HG02588 (cell line): ENCODE measurements around the gene CAPN1.

Source experiments
- ATAC-seq: cut with Tn5 transposase; IDR thresholded peaks from one replicate; pipeline ENCODE4 v1.9.1; 2021; ENCODE audit warnings: mild to moderate bottlenecking, moderate library complexity; ENCODE audit not compliant: unreplicated experiment

The CAPN1 gene

DNA sequence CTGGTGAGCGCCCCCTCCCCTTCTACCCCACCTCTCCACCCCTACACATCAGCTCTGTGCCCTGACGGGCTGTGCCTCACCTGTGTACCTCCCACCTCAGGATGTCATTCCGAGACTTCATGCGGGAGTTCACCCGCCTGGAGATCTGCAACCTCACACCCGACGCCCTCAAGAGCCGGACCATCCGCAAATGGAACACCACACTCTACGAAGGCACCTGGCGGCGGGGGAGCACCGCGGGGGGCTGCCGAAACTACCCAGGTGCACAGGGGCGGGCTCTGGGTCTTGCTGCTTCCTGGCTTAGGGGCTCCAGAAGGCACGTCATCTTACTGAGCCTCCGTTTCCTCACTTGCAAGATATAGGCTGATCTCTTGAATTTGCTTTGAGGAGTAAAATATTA lies 6.8 kb downstream of the CAPN1 start:
- no peak for ATAC-seq

DNA sequence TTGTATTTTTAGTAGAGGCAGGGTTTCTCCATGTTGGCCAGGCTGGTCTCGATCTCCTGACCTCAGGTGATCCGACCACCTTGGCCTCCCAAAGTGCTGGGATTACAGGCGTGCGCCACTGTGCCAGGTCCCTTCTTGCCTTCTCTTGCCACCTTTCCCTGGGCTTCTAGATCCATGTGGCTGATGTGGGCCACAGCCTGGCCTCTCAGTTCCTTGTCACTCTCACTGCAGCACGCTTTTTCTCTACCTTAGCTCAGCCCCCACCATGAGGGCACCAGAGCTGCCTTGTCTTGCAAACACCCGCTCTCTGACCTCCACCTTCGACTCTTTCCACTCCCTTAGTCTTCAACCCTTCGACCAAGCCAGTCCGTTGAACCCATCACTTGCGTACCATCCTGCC lies 7.5 kb downstream of the CAPN1 start:
- no peak for ATAC-seq

DNA sequence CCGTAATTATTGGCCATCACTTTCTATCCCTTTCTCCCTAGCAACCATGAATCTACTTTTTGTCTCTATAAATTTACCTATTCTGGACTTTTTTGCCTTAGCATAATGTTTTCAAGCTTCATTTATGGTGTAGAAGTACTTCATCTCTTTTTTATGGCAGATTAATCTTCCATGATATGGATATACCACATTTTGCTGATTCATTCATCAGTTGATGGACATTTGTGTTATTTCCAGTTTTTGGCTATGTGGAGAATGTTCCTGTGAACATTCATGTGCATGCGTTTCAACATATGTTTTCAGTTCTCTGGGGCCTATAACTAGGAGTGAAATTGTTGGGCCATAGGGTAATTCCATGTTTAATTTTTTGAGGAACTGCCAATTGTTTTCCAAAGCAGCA lies 12.8 kb downstream of the CAPN1 start:
- ATAC-seq = no peak

DNA sequence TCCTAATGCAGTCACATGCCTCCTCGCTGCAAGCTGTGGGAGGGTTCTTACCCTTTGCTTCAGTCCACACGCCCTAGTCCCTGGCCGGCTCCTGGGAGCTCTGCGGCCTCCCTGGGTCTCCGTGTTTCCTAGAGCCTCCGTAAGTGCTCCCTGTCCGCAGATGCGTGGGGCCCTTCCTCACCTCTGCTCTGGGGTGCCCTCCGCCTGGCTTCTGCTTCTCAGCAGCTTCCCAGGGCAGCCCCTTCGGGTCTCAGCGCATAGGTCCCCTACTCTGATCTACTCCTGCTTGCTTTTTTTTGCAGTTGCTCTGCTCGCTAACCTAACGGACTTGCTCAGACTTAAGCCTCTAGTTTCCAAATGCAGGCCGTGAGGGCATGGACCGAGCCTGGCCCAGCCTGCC lies 22.4 kb downstream of the CAPN1 start:
- ATAC-seq = no peak

DNA sequence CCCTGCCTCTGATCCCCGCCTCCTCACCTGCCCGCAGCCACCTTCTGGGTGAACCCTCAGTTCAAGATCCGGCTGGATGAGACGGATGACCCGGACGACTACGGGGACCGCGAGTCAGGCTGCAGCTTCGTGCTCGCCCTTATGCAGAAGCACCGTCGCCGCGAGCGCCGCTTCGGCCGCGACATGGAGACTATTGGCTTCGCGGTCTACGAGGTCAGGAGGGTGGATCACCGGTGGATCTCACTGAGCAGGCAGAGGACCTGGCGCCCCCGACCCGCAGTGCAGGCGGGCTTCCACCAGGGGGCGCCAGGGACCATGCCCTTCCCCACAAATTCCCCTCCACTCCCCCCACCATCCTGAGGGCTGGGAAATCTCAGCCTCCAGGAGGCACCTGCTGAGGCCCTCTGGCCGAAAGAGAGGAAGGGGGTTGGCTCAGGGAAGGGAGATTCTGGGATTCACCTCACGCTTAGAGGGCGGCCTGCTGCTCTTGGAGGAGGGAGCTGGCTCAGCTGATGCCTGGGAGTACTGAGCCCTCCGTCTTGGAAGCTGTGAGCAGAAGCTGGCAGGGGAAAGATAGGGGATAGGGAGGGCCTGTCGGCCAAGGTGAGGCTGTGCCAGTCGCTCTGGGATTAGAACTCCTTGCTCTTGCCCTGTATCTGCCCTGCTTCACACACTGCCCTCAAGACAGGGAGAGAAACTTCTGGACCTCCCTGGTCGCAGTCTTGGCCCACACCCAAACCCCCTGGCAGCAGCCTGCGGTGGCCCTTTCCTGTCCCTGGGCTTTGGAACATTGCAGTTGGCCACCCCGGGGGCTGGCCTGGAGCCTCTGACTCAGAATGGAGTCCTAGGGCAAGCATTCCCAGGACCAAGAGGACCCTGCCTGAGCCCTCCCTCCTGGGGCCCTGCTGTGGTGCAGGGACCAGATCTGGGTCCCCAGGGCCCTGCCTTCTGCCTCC lies 23.2 kb downstream of the CAPN1 start:
- ATAC-seq = no peak

DNA sequence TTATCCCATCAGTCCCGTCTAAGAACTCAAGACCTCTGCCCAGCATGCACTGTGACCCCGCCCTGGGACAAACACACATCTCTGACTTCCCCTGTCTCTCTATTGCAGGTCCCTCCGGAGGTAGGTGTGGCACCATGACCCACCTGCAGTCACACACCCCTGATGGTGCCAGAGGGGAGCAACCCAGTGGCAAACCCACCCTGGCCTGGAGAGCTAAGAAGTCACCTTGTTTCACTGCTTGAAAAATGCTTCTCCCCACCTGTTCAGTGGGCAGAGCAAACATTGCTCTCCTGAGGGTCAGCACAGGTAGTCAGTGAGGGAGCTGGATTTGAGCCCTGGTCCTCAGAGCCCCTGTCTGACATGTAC lies 23.9 kb downstream of the CAPN1 start:
- ATAC-seq = no peak

DNA sequence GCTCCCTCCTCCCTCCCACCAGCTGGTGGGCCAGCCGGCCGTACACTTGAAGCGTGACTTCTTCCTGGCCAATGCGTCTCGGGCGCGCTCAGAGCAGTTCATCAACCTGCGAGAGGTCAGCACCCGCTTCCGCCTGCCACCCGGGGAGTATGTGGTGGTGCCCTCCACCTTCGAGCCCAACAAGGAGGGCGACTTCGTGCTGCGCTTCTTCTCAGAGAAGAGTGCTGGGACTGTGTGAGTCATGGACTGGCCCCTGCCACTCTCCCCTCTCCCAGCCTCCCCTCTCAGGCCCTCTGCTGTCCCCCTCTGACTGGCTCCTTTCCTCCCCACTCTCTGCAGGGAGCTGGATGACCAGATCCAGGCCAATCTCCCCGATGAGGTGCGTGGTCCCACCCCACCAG lies 24.7 kb downstream of the CAPN1 start:
- no peak for ATAC-seq

DNA sequence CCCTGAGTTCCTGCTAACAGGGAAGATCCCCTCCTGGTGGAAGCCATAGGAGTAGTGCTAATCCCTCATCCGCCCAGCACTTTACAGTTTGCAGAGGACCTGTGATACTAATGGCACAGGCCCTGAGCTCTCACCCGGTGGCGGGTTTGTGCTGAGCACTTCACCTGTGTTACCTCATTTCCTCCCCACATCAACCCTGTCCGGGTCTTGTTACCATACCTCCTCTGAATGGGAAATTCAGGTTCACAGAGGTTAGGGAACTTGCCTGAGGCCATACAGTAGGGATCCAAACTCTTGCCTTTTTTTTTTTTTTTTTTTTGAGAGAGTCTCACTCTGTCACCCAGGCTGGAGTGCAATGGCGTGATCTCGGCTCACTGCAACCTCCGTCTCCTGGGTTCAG lies 25.2 kb downstream of the CAPN1 start:
- ATAC-seq = no peak

DNA sequence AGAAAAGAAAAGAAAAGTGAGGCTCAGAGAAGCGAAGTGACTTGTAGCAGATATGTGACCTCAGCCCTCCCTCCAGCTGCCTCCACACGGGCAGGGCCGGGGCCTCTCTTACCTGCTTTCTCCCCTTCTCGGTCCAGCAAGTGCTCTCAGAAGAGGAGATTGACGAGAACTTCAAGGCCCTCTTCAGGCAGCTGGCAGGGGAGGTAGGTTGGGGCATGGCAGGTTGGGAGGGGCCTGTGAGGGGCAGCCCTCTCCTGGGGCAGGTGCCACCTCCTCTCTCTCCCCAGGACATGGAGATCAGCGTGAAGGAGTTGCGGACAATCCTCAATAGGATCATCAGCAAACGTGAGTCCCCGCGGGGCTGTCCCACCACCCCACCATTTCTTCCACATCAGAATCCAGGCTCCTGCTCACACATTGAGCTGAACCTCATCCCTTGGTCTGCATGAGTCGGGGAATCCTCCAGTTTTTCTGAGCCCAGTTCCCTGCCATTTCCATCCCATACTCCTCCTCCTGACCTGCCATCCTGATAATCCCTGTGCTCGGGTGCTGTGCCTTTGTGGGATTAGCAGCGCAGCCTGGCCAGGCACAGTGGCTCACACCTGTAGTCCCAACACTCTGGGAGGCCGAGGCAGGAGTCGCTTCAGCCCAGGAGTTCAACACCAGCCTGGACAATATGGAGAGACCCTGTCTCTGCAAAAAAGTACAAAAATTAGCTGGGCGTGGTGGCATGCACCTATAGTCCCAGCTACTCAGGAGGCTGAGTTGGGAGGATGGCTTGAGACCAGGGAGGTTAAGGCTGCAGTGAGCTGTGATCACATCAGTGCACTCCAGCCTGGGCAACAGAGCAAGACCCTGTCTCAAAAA lies 26.4 kb downstream of the CAPN1 start:
- ATAC-seq = no peak

DNA sequence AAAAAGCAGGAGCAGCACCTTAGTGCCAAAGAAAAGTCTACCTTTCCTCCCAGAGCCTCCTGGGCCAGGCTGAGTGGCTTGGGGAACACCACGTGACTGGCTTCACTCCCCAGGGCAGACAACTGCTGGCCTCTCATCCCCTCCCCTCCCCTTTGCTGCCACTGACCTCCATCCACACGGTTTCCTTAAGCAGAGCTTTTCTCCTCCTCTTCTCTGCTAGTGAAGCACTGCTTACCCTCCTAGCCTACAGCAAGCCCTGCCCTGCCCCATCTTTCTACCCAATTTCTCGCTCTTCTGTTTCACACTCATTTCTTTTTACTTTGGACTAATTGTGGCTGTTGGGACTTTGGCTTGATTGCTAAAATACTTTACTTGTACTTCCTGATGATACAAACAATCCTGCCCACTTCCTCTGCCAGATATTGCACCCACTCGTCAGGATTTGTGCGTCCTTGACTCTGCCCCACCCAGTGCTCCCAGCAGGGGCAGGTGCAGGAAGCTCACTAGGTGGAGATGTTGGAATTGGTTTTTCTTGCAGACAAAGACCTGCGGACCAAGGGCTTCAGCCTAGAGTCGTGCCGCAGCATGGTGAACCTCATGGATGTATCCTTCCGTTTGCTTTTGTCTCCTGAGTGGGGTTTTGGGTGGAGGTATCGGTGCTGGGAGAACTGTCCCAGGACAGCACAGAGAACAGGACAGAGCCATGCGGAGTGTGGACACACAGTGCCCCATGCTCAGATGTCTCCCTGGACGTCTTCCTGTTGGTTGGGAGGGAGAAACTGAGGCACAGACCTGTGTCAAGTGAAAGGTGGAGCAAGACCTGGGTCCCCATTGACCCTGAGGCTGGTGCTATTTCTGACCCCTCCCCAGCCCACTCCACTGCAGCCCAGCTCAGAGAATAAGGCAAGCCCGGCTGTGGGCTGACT lies 27.3 kb downstream of the CAPN1 start:
- no peak for ATAC-seq

DNA sequence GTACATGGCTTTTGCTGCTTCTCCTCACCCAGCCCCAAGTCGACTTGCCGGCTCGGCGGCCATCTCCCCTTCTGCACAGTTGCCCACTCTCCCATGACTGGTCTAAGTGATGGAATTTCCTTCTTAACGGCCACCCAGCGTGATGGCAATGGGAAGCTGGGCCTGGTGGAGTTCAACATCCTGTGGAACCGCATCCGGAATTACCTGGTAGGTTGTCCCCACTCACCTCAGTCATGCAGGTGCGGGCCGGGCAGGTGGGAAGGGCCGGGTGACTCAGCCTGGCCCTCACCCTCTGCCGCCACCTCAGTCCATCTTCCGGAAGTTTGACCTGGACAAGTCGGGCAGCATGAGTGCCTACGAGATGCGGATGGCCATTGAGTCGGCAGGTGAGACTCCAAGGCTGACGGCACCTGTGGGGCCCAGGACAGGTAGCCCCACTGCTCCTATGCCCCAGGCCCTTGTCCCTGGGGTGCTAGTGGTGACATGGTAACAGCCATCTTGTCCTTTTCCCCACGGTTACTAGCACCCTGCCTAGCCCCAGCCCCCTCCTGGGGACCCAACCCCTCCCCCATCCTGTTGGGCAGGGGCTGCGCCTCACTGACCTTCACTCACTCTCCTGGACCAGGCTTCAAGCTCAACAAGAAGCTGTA lies 28.1 kb downstream of the CAPN1 start:
- no peak for ATAC-seq

DNA sequence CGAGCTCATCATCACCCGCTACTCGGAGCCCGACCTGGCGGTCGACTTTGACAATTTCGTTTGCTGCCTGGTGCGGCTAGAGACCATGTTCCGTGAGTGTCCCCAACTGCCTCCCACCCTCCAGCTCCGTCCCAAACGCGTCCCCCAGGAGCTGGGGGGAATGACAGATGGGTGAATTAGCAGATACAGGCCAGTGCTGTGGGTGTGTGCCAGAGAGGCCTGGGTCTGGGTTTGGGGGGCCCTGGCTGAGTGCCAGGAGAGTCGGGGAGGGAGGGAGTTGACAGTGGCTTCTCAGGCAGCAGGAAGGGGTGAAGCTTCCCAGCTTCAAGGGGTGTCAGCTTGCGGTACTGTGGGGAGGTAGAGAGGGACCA lies 28.6 kb downstream of the CAPN1 start:
- no peak for ATAC-seq

DNA sequence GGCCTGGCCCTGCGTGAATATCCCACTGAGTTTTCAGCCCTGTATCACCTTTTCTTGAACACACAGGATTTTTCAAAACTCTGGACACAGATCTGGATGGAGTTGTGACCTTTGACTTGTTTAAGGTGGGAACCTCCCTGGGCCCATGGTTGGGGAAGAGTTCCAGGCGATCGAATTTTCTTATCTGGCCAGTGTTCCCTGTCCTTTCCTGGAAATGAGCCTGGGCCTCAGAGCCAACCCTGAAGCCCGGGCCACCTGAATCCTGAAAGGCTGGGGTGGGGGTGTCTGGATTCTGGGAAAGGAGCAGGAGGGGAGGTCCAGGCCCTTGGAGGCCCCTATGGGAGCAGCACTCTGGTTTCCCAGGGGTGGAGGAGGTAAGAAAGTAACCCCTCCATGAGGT lies 29.0 kb downstream of the CAPN1 start:
- no peak for ATAC-seq

DNA sequence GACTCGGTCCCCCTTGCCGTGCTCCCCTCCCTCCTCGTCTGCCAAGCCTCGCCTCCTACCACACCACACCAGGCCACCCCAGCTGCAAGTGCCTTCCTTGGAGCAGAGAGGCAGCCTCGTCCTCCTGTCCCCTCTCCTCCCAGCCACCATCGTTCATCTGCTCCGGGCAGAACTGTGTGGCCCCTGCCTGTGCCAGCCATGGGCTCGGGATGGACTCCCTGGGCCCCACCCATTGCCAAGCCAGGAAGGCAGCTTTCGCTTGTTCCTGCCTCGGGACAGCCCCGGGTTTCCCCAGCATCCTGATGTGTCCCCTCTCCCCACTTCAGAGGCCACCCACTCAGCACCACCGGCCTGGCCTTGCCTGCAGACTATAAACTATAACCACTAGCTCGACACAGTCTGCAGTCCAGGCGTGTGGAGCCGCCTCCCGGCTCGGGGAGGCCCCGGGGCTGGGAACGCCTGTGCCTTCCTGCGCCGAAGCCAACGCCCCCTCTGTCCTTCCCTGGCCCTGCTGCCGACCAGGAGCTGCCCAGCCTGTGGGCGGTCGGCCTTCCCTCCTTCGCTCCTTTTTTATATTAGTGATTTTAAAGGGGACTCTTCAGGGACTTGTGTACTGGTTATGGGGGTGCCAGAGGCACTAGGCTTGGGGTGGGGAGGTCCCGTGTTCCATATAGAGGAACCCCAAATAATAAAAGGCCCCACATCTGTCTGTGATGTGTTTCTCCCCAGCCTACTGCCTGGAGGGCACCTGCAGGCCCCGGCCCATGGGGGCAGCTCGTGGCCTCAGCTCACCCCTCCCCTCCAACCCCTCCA lies 29.8 kb downstream of the CAPN1 start:
- ATAC-seq = no peak

DNA sequence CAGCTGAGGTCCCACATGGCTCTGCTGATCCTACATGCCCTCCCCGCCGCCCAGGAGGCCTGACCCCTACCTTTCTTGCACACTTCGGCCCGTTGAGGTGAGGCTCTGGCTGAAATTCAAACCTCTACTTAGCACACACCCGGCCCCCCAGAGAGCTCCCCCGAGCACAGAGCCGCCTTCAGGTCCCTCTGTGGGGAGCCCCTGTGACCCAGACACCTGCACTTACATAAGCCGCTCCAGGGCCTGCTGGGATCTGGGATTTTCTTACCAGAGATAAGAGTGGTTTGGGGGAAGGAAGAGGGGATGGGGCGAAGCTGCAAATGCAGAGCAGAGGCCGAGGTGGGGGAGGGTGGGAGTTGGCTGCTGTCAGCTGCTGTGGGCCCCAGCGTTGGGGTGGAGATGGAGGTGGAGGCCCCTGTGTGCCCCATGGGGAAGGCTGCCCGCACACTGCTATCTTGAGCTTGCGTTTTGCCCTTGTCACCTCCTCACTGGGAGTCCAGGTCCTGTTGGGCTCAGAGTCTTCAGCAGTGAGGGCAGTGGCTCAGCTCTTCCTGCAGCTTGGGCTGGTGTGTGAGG lies 30.6 kb downstream of the CAPN1 start:
- no peak for ATAC-seq

DNA sequence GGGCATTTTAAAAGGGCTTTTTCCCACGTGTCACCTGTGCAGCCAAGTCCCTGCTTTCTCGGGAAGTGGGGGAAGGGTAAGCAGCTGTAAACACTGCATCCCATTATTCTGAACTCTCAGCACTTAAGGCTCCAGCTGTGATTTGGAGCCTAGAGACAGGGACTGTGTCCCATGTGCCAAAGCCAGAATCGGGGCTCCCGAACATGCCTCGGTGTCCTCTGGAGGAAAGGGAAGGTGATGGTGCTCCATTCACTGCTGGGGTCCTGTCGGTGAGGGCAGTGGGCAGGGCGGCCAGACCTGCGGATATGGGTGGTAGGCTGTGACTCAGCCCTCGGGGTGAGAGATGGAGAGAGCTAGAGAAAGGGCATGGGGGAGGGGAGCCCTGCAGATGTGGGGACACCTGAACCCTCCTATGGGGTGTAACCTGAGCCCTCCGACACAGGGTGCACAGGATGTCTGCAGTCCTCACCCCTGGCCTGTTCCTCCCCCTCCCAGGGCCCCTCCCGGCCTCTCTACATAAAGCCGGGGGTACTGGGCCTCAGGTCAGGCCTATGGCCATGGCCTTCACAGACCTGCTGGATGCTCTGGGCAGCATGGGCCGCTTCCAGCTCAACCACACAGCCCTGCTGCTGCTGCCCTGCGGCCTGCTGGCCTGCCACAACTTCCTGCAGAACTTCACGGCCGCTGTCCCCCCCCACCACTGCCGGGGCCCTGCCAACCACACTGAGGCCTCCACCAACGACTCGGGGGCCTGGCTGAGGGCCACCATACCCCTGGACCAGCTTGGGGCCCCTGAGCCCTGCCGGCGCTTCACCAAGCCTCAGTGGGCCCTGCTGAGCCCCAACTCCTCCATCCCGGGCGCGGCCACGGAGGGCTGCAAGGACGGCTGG lies 31.8 kb downstream of the CAPN1 start:
- ATAC-seq = no peak

DNA sequence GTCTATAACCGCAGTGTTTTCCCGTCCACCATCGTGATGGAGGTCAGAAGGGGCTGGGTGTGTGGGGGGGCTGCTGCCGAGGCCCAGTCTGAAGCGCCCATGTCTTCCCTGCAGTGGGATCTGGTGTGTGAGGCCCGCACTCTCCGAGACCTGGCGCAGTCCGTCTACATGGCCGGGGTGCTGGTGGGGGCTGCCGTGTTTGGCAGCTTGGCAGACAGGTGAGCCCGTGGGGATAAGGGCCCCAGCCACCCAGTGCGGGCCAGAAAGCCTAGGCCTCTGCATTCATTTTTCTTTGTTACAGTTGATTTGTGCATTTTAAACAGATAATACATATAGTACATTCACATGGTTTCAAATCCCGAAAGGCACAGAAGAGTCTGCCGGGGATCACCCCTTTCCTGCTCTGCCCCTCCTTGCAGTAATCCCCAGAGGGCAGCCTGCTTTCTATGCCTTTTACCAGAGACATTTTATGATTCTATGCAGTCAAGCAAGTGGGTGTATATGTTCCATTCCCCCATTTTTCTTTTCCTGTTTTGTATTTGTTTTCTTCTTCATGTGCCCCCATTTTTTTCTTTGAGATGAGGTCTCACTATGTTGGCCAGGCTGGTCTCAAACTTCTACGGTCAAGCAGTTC lies 32.6 kb downstream of the CAPN1 start:
- ATAC-seq = no peak
